ENCODE data around the gene SBF2. TPM values are rescaled to one million over a fixed set of nuclear protein-coding genes. Genes with fewer than 3 reads are reported as not detected.
"Not testable (repeated sequence)": the region's sequence is repeated elsewhere in the genome, so short reads cannot be mapped to it uniquely, and the experiment has no call there.

SBF2 gene
- total RNA-seq, 4 donors from 2014 or later = 29.7 to 60.4 (median 36.0) TPM

DNA sequence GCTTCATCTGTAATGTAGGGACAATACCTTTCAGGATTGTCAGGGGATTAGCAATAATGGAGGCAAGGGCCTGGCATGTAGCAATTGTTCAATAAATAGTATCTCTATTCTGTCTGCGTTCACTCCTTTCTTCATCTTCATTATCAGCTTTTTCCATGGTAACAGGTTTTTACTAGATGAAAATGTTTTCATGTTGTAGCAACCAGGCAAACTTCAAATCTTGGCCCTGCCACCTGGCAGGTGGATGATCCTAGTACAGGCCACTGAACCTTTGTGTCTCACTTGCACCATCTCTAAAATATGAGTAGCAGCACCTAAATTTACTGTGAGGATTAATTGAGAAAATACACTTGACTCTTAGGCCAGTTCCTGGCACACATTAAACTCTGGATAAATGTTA lies 546.8 kb downstream of the SBF2 start:
- intact Hi-C loops (cut with DNase I; ENCODE audit: low total_unique reads) = no loop called here
- no peak for DNase-seq (ENCODE audit: low spot score in 2 of 2)
- no peak for TF ChIP-seq CTCF (IDR thresholded peaks at IDR 0.05)
- TF ChIP-seq POLR2A (IDR thresholded peaks at IDR 0.05) = no peak
- H3K4me3 ChIP-seq (ENCODE audit: low read depth, poor library complexity, severe bottlenecking) = no peak overlapping the region
- 39 to 56% methylated on average over 1 of the region's 1 CpG for WGBS, 2 donors

- intact Hi-C loops (cut with DNase I; ENCODE audit: low total_unique reads) = no loop called here
- TF ChIP-seq CTCF (IDR thresholded peaks at IDR 0.05) (no peak), POLR2A (IDR thresholded peaks at IDR 0.05) (no peak)
- DNase-seq (ENCODE audit: low spot score in 2 of 2) = no peak
- H3K4me3 ChIP-seq (ENCODE audit: low read depth, poor library complexity, severe bottlenecking) = no peak overlapping the region
- 89 to 97% methylated on average over 7 of the region's 7 CpGs for WGBS, 2 donors
Measured at GRCh38 chr11:9745411-9746211, 548.4 kb downstream of the SBF2 start.

DNA sequence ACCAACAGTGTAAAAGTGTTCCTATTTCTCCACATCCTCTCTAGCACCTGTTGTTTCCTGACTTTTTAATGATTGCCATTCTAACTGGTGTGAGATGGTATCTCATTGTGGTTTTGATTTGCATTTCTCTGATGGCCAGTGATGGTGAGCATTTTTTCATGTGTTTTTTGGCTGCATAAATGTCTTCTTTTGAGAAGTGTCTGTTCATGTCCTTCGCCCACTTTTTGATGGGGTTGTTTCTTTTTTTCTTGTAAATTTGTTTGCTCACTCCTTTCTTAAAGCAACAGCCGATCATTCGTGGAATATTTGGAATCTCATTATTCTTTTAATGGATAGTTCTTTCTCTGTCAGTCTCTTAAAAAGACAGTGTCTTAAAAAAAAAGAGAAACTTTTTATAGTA lies 550.5 kb downstream of the SBF2 start:
- DNase-seq (ENCODE audit: low spot score in 2 of 2); H3K4me3 ChIP-seq (ENCODE audit: low read depth, poor library complexity, severe bottlenecking); intact Hi-C loops (cut with DNase I; ENCODE audit: low total_unique reads): not testable (repeated sequence)
- WGBS, 2 donors = 64 to 91% methylated on average over 3 of the region's 3 CpGs

DNA sequence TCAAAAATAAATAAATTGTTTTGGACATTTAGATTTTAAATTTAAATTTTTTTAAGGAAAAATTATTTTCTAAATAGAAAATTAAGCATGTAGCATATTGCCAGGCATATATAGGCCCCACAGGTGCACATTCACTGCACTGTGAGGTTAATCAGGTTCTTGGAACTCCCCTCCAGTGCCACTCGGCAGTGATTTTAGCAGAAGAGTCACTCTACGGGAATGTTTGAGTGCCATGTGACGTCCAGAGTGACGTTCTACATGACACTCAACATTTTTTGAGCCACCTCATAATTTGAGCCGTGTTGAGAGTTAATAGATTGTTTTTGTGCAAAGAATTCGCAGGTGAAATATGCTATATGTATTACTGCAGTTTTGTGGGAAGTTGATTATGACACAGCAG lies 552.8 kb downstream of the SBF2 start:
- intact Hi-C loops (cut with DNase I; ENCODE audit: low total_unique reads) = no loop called here
- DNase-seq (ENCODE audit: low spot score in 2 of 2) = no peak
- no peak overlapping the region for H3K4me3 ChIP-seq (ENCODE audit: low read depth, poor library complexity, severe bottlenecking)
- TF ChIP-seq POLR2A (IDR thresholded peaks at IDR 0.05) (no peak), CTCF (IDR thresholded peaks at IDR 0.05) (no peak)
- 90 to 91% methylated on average over 6 of the region's 6 CpGs for WGBS, 2 donors

GRCh38 chr11:9740202-9740883 lies 553.7 kb downstream of the SBF2 start:
- no peak overlapping the region for H3K4me3 ChIP-seq (ENCODE audit: low read depth, poor library complexity, severe bottlenecking)
- TF ChIP-seq CTCF (IDR thresholded peaks at IDR 0.05) = no peak
- no peak for TF ChIP-seq POLR2A (IDR thresholded peaks at IDR 0.05)
- no peak for DNase-seq (ENCODE audit: low spot score in 2 of 2)
- intact Hi-C loops (cut with DNase I; ENCODE audit: low total_unique reads) = no loop called here
- 64 to 71% methylated on average over 12 of the region's 12 CpGs for WGBS, 2 donors

DNA sequence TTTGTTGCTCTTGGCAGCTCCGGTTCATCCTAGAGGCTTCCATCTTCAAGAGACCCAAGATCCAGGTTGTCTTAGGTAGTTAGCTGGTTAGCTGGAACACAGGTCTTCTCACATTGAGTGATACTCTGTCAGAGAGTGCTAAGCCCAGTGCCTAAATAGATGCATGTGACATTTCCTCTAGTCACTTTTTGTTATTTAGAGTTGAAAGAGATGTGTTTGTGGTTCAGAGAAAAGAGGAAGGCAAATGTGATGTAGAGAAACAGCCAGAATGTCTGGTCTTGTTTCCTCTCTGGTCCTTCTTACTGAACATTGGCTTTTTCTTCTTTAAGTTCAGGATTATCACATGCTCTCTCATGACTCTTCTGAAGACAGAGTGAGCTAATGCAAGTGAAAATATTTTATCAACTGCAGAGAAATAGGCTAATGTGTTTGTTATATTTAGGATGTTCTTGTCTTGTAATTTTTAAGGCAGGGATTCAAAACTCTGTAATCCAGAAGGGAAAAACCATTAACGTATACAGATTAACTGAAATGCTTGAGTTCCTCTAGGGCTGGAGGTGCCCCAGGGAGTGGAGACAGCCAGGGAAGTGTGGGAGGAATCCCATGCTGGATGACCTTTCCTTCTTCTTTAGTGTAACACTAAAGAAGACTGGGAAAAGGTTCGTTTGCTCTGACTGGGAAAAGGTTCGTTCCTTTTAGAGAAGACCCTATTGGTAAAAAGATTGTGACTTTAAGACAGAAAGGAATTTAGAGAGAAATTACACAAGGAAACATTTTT lies 554.7 kb downstream of the SBF2 start:
- WGBS, 2 donors = 82 to 85% methylated on average over 4 of the region's 4 CpGs
- no peak for DNase-seq (ENCODE audit: low spot score in 2 of 2)
- H3K4me3 ChIP-seq (ENCODE audit: low read depth, poor library complexity, severe bottlenecking) = no peak overlapping the region
- no peak for TF ChIP-seq POLR2A (IDR thresholded peaks at IDR 0.05)
- TF ChIP-seq CTCF (IDR thresholded peaks at IDR 0.05) = no peak
- intact Hi-C loops (cut with DNase I; ENCODE audit: low total_unique reads) = loop anchor here (5.0 to 10.0 kb wide), 2 partner anchors 55 to 127 kb away; no protein-coding TSS in a partner anchor

Data from lower leg skin (tissue), 4 donors.